ENCODE measurements around the gene SNW1.

GRCh38 chr14:77809011-77809410 is 48.1 kb upstream of the SNW1 start:
- TF ChIP-seq CTCF (IDR thresholded peaks at IDR 0.05; ENCODE audit: low read depth, low read length) (no peak), POLR2A (IDR thresholded peaks at IDR 0.05; ENCODE audit: extremely low read depth, insufficient read length) (no peak), MYC (IDR thresholded peaks at IDR 0.05; ENCODE audit: low read depth, low read length) (no peak)
- TF ChIP-seq, protein P1, sequence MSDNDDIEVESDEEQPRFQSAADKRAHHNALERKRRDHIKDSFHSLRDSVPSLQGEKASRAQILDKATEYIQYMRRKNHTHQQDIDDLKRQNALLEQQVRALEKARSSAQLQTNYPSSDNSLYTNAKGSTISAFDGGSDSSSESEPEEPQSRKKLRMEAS (IDR thresholded peaks at IDR 0.05; ENCODE audit: low read depth, low read length) = no peak

Measured in NB4 (cell line).